ENCODE measurements around the gene OSBPL5. TPM values are rescaled to one million over a fixed set of nuclear protein-coding genes. Genes with fewer than 3 reads are reported as not detected.

OSBPL5 gene
- polyA plus RNA-seq, 3 donors: 3.1 to 30.3 (median 6.8) TPM

DNA sequence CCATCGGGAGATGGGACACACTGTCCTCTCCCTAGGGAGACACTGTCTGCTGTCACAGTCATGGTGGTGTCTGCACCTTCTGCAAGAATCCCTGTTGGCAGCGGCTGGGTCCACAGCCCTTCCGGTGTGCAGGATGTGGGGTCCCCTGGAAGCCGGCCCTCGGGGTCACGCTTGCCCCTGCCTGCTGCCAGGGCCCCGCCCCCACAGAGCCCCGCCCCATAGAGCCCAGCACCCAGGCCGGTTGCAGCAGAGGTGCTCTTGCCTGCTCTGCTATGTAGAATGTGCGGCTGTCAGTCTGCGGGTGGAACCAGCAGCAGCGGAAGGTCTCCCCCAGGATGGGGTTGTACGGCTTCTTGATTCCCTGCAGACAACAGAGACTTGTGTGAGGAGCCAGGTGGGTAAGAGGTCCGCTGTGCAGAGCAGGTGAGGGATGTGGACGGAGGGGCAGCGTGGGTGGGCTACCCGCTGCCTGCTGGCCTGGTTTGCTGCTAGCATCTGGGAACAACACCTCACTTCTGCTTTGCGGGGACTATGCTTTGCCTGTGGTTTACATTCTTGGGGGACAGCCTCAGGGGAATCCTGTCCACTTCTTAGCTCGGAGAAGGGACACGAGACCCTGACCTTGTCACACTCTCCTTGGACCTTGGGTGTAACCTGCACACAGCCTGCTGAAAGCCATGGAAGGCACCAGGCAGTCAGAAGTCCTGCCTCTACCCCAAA lies 63.0 kb downstream of the OSBPL5 start:
- H3K36me3 Mint-ChIP-seq: peaks cover 38 to 83% of the 10 kb centered on the region in 2 donors
- intact Hi-C loops (cut with micrococcal nuclease): no loop called here
- Histone ChIP-seq H3K4me3 (replicated peaks in 1 of 3; ENCODE audit: low read depth in 2 of 3, low read length in 3 of 3) (no peak overlapping the region), H2AFZ (ENCODE audit: insufficient read depth, low read depth, low read length, poor library complexity, severe bottlenecking) (no peak overlapping the region), H3K27me3 (ENCODE audit: control insufficient read depth in 2 of 2, insufficient read depth in 2 of 2, low read length in 2 of 2) (no peaks in the 10 kb centered on the region), H3K9ac (ENCODE audit: insufficient read depth, low read length, poor library complexity, severe bottlenecking) (no peak overlapping the region), H3K4me1 (ENCODE audit: control insufficient read depth in 1 of 2, insufficient read depth in 2 of 2, low read length in 2 of 2) (peaks cover 22 to 28% of the 10 kb centered on the region in 2 donors), H3K79me2 (ENCODE audit: insufficient read depth, low read length) (no peaks in the 10 kb centered on the region), H3K4me2 (replicated peaks; ENCODE audit: extremely low read depth, low read length, poor library complexity, severe bottlenecking) (no peak overlapping the region), H4K20me1 (ENCODE audit: insufficient read depth, low read length) (no peaks in the 10 kb centered on the region), H3K36me3 (replicated peaks in 1 of 2; ENCODE audit: control insufficient read depth in 1 of 2, insufficient read depth in 2 of 2, low read length in 2 of 2) (peaks cover 19 to 64% of the 10 kb centered on the region in 2 donors), H3K9me3 (replicated peaks in 1 of 2; ENCODE audit: control insufficient read depth in 1 of 2, insufficient read depth in 1 of 2, low read length in 2 of 2) (no peaks in the 10 kb centered on the region), H3K27ac (ENCODE audit: low read depth in 1 of 2, low read length in 2 of 2) (peak overlapping the region in 1 of 2 donors; percentile 59)
- TF ChIP-seq, protein P1, sequence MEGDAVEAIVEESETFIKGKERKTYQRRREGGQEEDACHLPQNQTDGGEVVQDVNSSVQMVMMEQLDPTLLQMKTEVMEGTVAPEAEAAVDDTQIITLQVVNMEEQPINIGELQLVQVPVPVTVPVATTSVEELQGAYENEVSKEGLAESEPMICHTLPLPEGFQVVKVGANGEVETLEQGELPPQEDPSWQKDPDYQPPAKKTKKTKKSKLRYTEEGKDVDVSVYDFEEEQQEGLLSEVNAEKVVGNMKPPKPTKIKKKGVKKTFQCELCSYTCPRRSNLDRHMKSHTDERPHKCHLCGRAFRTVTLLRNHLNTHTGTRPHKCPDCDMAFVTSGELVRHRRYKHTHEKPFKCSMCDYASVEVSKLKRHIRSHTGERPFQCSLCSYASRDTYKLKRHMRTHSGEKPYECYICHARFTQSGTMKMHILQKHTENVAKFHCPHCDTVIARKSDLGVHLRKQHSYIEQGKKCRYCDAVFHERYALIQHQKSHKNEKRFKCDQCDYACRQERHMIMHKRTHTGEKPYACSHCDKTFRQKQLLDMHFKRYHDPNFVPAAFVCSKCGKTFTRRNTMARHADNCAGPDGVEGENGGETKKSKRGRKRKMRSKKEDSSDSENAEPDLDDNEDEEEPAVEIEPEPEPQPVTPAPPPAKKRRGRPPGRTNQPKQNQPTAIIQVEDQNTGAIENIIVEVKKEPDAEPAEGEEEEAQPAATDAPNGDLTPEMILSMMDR (IDR thresholded peaks at IDR 0.05): no peak
- peak overlapping the region in 4 of 7 donors; percentile 30 to 83 (median 53) for H3K27ac Mint-ChIP-seq
- H3K4me3 Mint-ChIP-seq: no peak overlapping the region
- WGBS (ENCODE audit: insufficient coverage): 88% methylated on average over 17 of the region's 20 CpGs
- no peak for DNase-seq
- peaks cover 0 to 2% (median 0%) of the 10 kb centered on the region in 3 donors for H3K27me3 Mint-ChIP-seq (ENCODE audit: low read depth in 3 of 3)
- H3K9me3 Mint-ChIP-seq: no peaks in the 10 kb centered on the region
- peaks cover 24% of the 10 kb centered on the region for H3K4me1 Mint-ChIP-seq

DNA sequence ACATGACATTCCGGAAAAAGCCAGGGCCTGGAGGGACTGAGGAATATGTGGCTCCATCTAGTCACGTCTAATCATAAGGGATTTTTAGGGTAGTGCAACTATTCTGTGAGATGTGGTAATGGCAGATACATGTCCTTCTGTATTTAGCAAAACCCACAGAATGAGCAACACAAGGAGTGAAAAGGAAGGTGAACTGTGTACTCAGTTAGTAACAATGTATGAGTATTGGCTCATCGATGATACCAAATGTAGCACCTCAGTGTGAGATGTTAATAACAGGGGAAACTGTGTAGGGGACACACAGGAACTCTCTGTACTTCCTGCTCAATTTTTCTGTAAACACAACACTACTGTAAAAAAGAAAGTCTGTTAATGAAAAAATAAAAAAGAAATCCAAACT lies 65.9 kb downstream of the OSBPL5 start:
- Histone ChIP-seq H3K27me3 (ENCODE audit: control insufficient read depth in 2 of 2, insufficient read depth in 2 of 2, low read length in 2 of 2) (no peaks in the 10 kb centered on the region), H4K20me1 (ENCODE audit: insufficient read depth, low read length) (no peaks in the 10 kb centered on the region), H2AFZ (ENCODE audit: insufficient read depth, low read depth, low read length, poor library complexity, severe bottlenecking) (no peak overlapping the region), H3K4me2 (replicated peaks; ENCODE audit: extremely low read depth, low read length, poor library complexity, severe bottlenecking) (no peak overlapping the region), H3K9me3 (replicated peaks in 1 of 2; ENCODE audit: control insufficient read depth in 1 of 2, insufficient read depth in 1 of 2, low read length in 2 of 2) (no peaks in the 10 kb centered on the region), H3K4me1 (ENCODE audit: control insufficient read depth in 1 of 2, insufficient read depth in 2 of 2, low read length in 2 of 2) (peaks cover 22 to 28% of the 10 kb centered on the region in 2 donors), H3K9ac (ENCODE audit: insufficient read depth, low read length, poor library complexity, severe bottlenecking) (no peak overlapping the region), H3K36me3 (replicated peaks in 1 of 2; ENCODE audit: control insufficient read depth in 1 of 2, insufficient read depth in 2 of 2, low read length in 2 of 2) (peaks cover 19 to 66% of the 10 kb centered on the region in 2 donors), H3K79me2 (ENCODE audit: insufficient read depth, low read length) (no peaks in the 10 kb centered on the region), H3K27ac (ENCODE audit: low read depth in 1 of 2, low read length in 2 of 2) (peak overlapping the region in 1 of 2 donors; percentile 67), H3K4me3 (replicated peaks in 1 of 3; ENCODE audit: low read depth in 2 of 3, low read length in 3 of 3) (no peak overlapping the region)
- intact Hi-C loops (cut with micrococcal nuclease): no loop called here
- H3K27ac Mint-ChIP-seq: peak overlapping the region in 4 of 7 donors; percentile 42 to 75 (median 64)
- peaks cover 35 to 81% of the 10 kb centered on the region in 2 donors for H3K36me3 Mint-ChIP-seq
- H3K4me3 Mint-ChIP-seq: no peak overlapping the region
- peak in 1 of 3 donors; percentile 5 for DNase-seq
- no peaks in the 10 kb centered on the region for H3K9me3 Mint-ChIP-seq
- H3K27me3 Mint-ChIP-seq (ENCODE audit: low read depth in 3 of 3): no peaks in the 10 kb centered on the region
- TF ChIP-seq, protein P1 (IDR thresholded peaks at IDR 0.05): no peak
- H3K4me1 Mint-ChIP-seq: peaks cover 30% of the 10 kb centered on the region
- WGBS (ENCODE audit: insufficient coverage): no CpG with 5 or more reads among the region's 3 CpGs
